Ishikawa (cell line): Measurements from ENCODE around the gene IL12RB2.

Experiments used
- CEBPB ChIP-seq: IDR thresholded peaks from 2 replicates; pipeline ENCODE4 v1.6.1; 2012
- CREB1 ChIP-seq: IDR thresholded peaks from 2 replicates; pipeline ENCODE4 v1.6.1; 2012; ENCODE audit warnings: low read depth
- EGR1 ChIP-seq: IDR thresholded peaks from 2 replicates; pipeline ENCODE4 v1.6.1; 2012
- EP300 ChIP-seq: IDR thresholded peaks from 2 replicates; pipeline ENCODE4 v1.6.1; 2012; ENCODE audit warnings: borderline replicate concordance
- FOXM1 ChIP-seq: IDR thresholded peaks from 2 replicates; pipeline ENCODE4 v1.6.1; 2012; ENCODE audit warnings: low read depth, borderline replicate concordance
- RAD21 ChIP-seq: IDR thresholded peaks from 2 replicates; pipeline ENCODE4 v1.6.1; 2012; ENCODE audit warnings: low read depth
- TAF1 ChIP-seq: IDR thresholded peaks from 2 replicates; pipeline ENCODE4 v1.6.1; 2012; ENCODE audit warnings: low read depth, mild to moderate bottlenecking
- TCF12 ChIP-seq: IDR thresholded peaks from 2 replicates; pipeline ENCODE4 v1.6.1; 2012; ENCODE audit warnings: low read depth
- TEAD4 ChIP-seq: IDR thresholded peaks from 2 replicates; pipeline ENCODE4 v1.6.1; 2012
- USF1 ChIP-seq: IDR thresholded peaks from 2 replicates; pipeline ENCODE4 v1.6.1; 2012
- ZBTB7A ChIP-seq: IDR thresholded peaks from 2 replicates; pipeline ENCODE4 v1.6.1; 2012; ENCODE audit warnings: low read depth
- TF ChIP-seq, protein P1 (sequence below): IDR thresholded peaks from 2 replicates; pipeline ENCODE4 v1.6.1; 2012
- TF ChIP-seq, protein P2 (sequence below): IDR thresholded peaks from 2 replicates; pipeline ENCODE4 v1.6.1; 2012; ENCODE audit warnings: low read depth, mild to moderate bottlenecking

- TF ChIP-seq CREB1 (no peak), EP300 (no peak), FOXM1 (no peak), USF1 (no peak), TAF1 (no peak), TEAD4 (no peak), RAD21 (no peak), ZBTB7A (no peak), CEBPB (no peak), EGR1 (no peak), TCF12 (no peak)
- TF ChIP-seq, protein P1, sequence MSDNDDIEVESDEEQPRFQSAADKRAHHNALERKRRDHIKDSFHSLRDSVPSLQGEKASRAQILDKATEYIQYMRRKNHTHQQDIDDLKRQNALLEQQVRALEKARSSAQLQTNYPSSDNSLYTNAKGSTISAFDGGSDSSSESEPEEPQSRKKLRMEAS: no peak
- TF ChIP-seq, protein P2, sequence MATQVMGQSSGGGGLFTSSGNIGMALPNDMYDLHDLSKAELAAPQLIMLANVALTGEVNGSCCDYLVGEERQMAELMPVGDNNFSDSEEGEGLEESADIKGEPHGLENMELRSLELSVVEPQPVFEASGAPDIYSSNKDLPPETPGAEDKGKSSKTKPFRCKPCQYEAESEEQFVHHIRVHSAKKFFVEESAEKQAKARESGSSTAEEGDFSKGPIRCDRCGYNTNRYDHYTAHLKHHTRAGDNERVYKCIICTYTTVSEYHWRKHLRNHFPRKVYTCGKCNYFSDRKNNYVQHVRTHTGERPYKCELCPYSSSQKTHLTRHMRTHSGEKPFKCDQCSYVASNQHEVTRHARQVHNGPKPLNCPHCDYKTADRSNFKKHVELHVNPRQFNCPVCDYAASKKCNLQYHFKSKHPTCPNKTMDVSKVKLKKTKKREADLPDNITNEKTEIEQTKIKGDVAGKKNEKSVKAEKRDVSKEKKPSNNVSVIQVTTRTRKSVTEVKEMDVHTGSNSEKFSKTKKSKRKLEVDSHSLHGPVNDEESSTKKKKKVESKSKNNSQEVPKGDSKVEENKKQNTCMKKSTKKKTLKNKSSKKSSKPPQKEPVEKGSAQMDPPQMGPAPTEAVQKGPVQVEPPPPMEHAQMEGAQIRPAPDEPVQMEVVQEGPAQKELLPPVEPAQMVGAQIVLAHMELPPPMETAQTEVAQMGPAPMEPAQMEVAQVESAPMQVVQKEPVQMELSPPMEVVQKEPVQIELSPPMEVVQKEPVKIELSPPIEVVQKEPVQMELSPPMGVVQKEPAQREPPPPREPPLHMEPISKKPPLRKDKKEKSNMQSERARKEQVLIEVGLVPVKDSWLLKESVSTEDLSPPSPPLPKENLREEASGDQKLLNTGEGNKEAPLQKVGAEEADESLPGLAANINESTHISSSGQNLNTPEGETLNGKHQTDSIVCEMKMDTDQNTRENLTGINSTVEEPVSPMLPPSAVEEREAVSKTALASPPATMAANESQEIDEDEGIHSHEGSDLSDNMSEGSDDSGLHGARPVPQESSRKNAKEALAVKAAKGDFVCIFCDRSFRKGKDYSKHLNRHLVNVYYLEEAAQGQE: no peak
Observed at GRCh38 chr1:67348586-67349252, 41.0 kb downstream of the IL12RB2 start.
